ENCODE measurements around the gene P4HA3.
"Not testable (repeated sequence)": the region's sequence is repeated elsewhere in the genome, so short reads cannot be mapped to it uniquely, and the experiment has no call there.

The P4HA3 gene

GRCh38 chr11:74311352-74311926, at the start of gene P4HA3:
Gene P4HA3, minus strand, starts transcription at chr11:74311640. Its CDS starts 29 bp downstream, at chr11:74311611.
- no peak for DNase-seq

GRCh38 chr11:74357449-74357848, 46.0 kb upstream of the P4HA3 start:
- no peak for DNase-seq

- no peak for DNase-seq
These were observed 44.2 kb upstream of the P4HA3 start for GRCh38 chr11:74355626-74356025.

GRCh38 chr11:74354036-74354435, 42.6 kb upstream of the P4HA3 start:
- no peak for DNase-seq

- DNase-seq, result no peak
These were observed 35.9 kb upstream of the P4HA3 start for GRCh38 chr11:74347381-74347780.

GRCh38 chr11:74345420-74345819, 34.0 kb upstream of the P4HA3 start:
- DNase-seq, result no peak

- no peak for DNase-seq
These were observed 30.5 kb upstream of the P4HA3 start for GRCh38 chr11:74341921-74342320.

- no peak for DNase-seq
These were observed 28.2 kb upstream of the P4HA3 start for GRCh38 chr11:74339619-74340018.

- no peak for DNase-seq
These were observed 27.5 kb upstream of the P4HA3 start for GRCh38 chr11:74338963-74339362.

- DNase-seq, result no peak
These were observed 21.8 kb upstream of the P4HA3 start for GRCh38 chr11:74333193-74333592.

GRCh38 chr11:74332291-74332690, 20.9 kb upstream of the P4HA3 start:
- no peak for DNase-seq

- DNase-seq, result not testable (repeated sequence)
These were observed 19.6 kb upstream of the P4HA3 start for GRCh38 chr11:74331000-74331399.

- no peak for DNase-seq
These were observed 18.8 kb upstream of the P4HA3 start for GRCh38 chr11:74330075-74330858.

GRCh38 chr11:74327076-74327475, 15.6 kb upstream of the P4HA3 start:
- no peak for DNase-seq

GRCh38 chr11:74326665-74327064, 15.2 kb upstream of the P4HA3 start:
- no peak for DNase-seq

GRCh38 chr11:74325649-74326645, 14.5 kb upstream of the P4HA3 start:
- no peak for DNase-seq

- no peak for DNase-seq
These were observed 11.2 kb upstream of the P4HA3 start for GRCh38 chr11:74322667-74323066.

- DNase-seq, result no peak
These were observed 10.2 kb upstream of the P4HA3 start for GRCh38 chr11:74321487-74322188.

- no peak for DNase-seq
These were observed 9.1 kb upstream of the P4HA3 start for GRCh38 chr11:74320538-74320937.

- peak; percentile 80 for DNase-seq
These were observed 7.8 kb upstream of the P4HA3 start for GRCh38 chr11:74319139-74319816.

GRCh38 chr11:74318241-74318932, 6.9 kb upstream of the P4HA3 start:
- no peak for DNase-seq
